Measurements from ENCODE around the gene ANO1. TPM values are rescaled to one million over a fixed set of nuclear protein-coding genes. Genes with fewer than 3 reads are reported as not detected.

The ANO1 gene
- total RNA-seq = not detected in 2 replicates

DNA sequence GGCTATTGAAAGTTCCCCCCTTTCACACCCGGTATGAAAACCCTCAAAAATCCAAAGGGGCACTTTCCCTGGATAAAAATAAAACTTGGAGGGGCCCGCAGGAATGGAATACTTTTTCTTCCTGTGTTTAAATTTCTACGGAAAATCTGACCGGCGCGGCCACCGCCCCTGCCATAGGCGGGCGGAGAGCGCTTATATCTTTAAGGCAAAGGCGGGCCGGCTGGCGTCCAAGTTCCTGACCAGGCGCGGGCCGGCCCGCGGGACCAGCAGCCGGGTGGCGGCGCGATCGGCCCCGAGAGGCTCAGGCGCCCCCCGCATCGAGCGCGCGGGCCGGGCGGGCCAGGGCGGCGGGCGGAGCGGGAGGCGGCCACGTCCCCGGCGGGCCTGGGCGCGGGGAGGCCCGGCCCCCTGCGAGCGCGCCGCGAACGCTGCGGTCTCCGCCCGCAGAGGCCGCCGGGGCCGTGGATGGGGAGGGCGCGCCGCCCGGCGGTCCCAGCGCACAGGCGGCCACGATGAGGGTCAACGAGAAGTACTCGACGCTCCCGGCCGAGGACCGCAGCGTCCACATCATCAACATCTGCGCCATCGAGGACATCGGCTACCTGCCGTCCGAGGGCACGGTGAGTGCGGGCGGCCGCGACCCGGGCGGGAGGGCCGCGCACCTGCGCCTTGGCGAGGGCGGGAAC is at the start of gene ANO1:
ANO1 (plus strand) TSS at position 223 of the 686 bp plus-strand sequence; CDS start at position 513, 290 bp downstream.

DNA sequence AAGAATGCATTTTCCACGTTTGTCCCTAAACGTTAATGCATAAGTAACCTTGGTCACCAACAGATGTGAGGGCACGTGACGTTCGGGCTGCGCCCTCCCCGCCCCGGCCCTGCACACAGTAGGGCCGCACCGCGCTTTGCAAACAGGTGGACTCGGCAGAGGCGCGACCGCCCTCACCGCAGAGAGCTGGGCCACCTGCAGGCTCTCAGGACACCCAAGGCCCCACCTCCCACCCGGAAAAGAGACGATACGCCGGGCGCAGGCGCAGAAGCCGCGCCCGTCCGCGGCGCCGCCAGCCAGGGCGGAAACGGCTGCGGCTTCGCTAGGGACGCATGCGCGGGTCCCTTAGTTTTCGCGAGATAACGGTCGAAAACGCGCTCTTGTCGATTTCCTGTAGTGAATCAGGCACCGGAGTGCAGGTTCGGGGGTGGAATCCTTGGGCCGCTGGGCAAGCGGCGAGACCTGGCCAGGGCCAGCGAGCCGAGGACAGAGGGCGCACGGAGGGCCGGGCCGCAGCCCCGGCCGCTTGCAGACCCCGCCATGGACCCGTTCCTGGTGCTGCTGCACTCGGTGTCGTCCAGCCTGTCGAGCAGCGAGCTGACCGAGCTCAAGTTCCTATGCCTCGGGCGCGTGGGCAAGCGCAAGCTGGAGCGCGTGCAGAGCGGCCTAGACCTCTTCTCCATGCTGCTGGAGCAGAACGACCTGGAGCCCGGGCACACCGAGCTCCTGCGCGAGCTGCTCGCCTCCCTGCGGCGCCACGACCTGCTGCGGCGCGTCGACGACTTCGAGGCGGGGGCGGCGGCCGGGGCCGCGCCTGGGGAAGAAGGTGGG is 125.0 kb downstream of the ANO1 start, which contains the start of gene FADD:
FADD (plus strand) TSS at position 377 of the 831 bp plus-strand sequence; CDS start at position 541, 164 bp downstream.

Other genes starting within 250 kb of the ANO1 start
- gene FADD, start 125.0 kb downstream of the ANO1 start, total RNA-seq = 47.5 and 47.7 TPM in 2 replicates
- gene PPFIA1, start 192.4 kb downstream of the ANO1 start, total RNA-seq = 48.1 and 60.6 TPM in 2 replicates